Measurements from ENCODE around the gene SLC23A3. TPM values are rescaled to one million over a fixed set of nuclear protein-coding genes. Genes with fewer than 3 reads are reported as not detected.

Gene SLC23A3
- total RNA-seq, 2 donors from 2014 or later: 2.4 to 3.3 TPM

DNA sequence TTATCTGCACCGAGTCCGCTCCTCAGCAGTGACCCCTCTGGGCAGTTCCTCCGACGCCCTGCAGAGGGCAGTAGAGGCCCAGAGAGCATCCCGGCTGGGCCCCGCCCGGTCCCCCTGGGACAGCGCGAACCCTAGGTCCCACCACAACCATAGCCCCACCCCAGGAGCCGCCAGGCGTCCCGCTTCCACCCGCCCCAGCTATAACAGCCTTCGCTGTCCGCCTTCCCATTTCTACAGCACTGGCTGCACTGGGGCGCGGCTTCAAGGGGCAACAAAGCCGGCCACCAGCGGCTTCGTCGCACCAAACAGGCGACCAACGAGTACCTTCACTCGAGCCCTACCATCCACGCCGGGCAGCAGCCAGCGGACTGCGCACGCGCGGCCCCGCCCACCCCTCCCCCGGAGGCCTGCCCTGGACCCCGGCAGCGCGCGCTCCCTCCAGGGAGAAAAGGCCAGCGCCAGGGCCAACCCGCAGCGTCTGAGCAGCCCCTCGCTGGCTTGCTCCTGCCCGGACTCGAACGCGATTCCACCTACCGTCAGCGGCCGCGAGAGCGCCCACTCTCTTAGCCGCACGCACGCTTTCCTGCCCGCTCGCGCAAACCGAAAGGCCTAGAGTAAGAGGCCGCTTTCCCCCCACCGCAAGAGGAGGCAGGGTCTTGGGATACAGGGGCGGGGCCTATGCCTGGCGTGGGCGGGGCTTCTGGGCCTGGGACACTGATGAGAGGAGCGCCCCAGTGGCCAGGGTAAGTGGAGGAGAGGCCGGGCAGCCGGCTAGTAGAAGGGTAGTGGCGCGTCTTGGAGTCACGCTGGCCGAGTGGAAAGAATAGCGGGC lies 9.4 kb downstream of the SLC23A3 start, which contains the start of gene NHEJ1:
NHEJ1 (minus strand) TSS at position 630 of the 832 bp plus-strand sequence. CDS start 2,453 bp downstream, outside the sequence.
- H3K9me3 Mint-ChIP-seq: no peaks in the 10 kb centered on the region
- H3K27ac Mint-ChIP-seq: peak within 1 kb of the TSS; percentile 73 to 77
- ATAC-seq (peak; percentile 94), DNase-seq (ENCODE audit: low spot score) (peak; percentile 95)
- H3K4me3 Mint-ChIP-seq: peak within 1 kb of the TSS; percentile 82
- H3K4me1 Mint-ChIP-seq (ENCODE audit: low read depth in 2 of 2): peaks cover 15 to 17% of the 10 kb centered on the region in 2 donors
- H3K36me3 Mint-ChIP-seq: peaks cover 11% of the 10 kb centered on the region
- no peaks in the 10 kb centered on the region for H3K27me3 Mint-ChIP-seq

DNA sequence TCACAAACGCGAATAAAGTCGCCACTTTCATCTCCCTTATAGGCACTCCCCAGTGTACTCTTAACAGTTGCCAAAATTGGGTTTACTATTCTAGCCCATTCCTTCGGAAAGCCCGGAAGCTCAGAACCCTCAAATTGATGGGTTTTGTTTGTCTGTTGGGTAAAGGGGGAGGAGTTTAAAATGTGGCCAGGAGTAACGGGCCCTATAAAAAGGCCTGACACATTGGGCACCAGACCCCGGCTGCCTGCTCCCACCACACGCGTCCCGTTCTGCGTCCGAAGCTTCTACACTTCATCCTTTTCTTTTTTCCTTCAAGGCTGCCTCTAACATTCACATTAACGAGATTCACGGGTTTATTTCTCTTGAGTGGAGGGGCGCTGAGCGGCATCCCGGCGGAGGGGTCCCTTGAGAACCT lies 10.1 kb downstream of the SLC23A3 start:
- peaks cover 15 to 17% of the 10 kb centered on the region in 2 donors for H3K4me1 Mint-ChIP-seq (ENCODE audit: low read depth in 2 of 2)
- H3K27ac Mint-ChIP-seq: peak overlapping the region; percentile 73 to 77
- no peak for DNase-seq (ENCODE audit: low spot score)
- no peaks in the 10 kb centered on the region for H3K27me3 Mint-ChIP-seq
- H3K9me3 Mint-ChIP-seq: no peaks in the 10 kb centered on the region
- no peak for ATAC-seq
- H3K36me3 Mint-ChIP-seq: peaks cover 11% of the 10 kb centered on the region
- peak overlapping the region; percentile 82 for H3K4me3 Mint-ChIP-seq

DNA sequence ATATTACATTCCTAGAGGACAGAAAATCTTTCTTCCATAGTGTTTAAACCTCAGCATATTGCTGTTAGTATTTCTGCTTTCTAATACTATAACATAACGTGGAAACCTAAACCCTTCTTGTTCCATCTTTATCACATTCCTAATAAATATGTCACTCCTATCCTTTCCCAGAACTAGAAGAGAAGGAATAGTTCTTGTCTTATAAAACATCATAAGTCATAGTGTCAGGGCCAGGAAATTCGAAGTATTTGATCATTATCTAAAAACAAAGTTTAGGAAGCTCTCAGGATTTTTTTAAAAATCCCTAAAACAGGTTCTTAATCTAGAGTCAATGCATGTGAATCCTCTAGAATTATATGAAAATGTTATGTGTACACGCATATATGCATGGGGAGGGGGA lies 11.2 kb downstream of the SLC23A3 start:
- Mint-ChIP-seq H3K9me3 (no peaks in the 10 kb centered on the region), H3K36me3 (peaks cover 12% of the 10 kb centered on the region), H3K27ac (no peak overlapping the region), H3K4me3 (peak overlapping the region; percentile 3), H3K27me3 (no peaks in the 10 kb centered on the region), H3K4me1 (ENCODE audit: low read depth in 2 of 2) (peaks cover 15 to 17% of the 10 kb centered on the region in 2 donors)
- DNase-seq (ENCODE audit: low spot score) (no peak), ATAC-seq (no peak)

DNA sequence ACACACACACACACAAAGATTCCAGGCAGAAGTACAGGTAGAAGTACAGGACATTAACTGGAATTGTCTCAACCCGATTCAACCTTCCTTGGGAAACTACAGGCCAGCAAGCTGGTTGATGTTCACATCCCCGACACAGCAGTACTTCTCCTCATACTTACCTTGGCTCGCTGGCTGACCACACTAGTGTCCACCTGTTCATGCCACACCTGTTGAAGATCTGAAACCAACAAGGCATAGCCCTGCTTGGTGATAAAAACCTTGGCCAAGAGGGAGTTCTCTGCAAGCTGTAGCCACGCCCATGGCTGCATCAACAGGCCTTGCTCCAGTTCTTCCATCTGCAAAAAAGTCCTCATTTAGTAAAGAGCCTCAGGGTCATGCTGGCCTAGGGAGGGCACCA lies 11.8 kb downstream of the SLC23A3 start:
- Mint-ChIP-seq H3K36me3 (peaks cover 15% of the 10 kb centered on the region), H3K4me1 (ENCODE audit: low read depth in 2 of 2) (peaks cover 15 to 17% of the 10 kb centered on the region in 2 donors), H3K4me3 (no peak overlapping the region), H3K27ac (no peak overlapping the region), H3K27me3 (no peaks in the 10 kb centered on the region), H3K9me3 (no peaks in the 10 kb centered on the region)
- DNase-seq (ENCODE audit: low spot score) (no peak), ATAC-seq (no peak)

DNA sequence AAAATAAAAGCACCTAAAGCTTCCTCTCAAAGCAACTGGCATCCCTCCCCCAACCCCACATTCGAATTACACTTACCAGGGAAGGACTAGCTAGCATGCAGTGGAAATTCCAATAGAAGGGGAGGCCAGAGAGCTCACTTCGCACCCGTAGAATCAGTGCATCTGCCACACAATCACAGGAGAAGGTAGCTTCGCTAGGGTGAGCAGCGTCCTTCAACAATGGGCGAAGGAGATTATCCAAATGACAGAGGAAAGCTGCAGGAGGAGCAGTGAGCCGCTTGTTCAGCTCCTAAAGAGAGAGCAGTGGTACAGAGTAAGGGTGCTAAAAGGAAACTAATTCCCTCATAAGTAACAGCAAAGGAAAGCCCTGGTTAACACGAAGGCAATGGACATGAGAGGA lies 12.4 kb downstream of the SLC23A3 start:
- H3K27ac Mint-ChIP-seq: no peak overlapping the region
- no peak overlapping the region for H3K4me3 Mint-ChIP-seq
- DNase-seq (ENCODE audit: low spot score) (no peak), ATAC-seq (no peak)
- H3K36me3 Mint-ChIP-seq: peaks cover 15% of the 10 kb centered on the region
- peaks cover 15 to 17% of the 10 kb centered on the region in 2 donors for H3K4me1 Mint-ChIP-seq (ENCODE audit: low read depth in 2 of 2)
- H3K27me3 Mint-ChIP-seq: no peaks in the 10 kb centered on the region
- H3K9me3 Mint-ChIP-seq: no peaks in the 10 kb centered on the region

DNA sequence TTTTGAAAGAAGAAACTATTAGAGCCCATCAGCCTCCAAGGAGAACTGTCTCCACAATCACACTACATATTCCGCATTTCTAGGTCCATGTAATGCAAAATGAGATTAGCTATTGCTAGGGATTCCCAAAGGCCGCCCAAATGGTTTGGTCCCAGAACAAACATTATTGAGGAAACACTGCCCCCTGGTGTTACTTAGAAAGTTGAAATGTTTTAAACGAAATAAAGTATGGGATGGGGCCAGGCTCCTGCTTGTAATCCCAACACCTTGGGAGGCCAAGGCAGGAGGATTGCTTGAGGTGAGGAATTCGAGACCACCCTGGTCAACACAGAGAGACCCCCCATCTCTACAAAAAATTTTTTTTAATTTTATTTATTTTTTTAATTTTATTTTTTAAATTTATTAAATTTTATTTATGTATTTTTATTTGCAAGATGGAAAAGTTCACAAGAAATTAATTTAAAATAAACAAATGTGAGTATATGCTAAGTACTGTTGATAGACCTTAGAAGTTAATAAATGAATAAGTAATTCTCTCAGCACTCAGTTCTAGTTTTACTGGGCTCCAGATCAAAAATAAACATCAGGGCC lies 14.7 kb downstream of the SLC23A3 start:
- DNase-seq (ENCODE audit: low spot score): peak; percentile 70
- no peak for ATAC-seq
- Mint-ChIP-seq H3K36me3 (peaks cover 15% of the 10 kb centered on the region), H3K27me3 (no peaks in the 10 kb centered on the region), H3K4me3 (no peak overlapping the region), H3K27ac (no peak overlapping the region), H3K9me3 (no peaks in the 10 kb centered on the region), H3K4me1 (ENCODE audit: low read depth in 2 of 2) (peaks cover 7 to 11% of the 10 kb centered on the region in 2 donors)

DNA sequence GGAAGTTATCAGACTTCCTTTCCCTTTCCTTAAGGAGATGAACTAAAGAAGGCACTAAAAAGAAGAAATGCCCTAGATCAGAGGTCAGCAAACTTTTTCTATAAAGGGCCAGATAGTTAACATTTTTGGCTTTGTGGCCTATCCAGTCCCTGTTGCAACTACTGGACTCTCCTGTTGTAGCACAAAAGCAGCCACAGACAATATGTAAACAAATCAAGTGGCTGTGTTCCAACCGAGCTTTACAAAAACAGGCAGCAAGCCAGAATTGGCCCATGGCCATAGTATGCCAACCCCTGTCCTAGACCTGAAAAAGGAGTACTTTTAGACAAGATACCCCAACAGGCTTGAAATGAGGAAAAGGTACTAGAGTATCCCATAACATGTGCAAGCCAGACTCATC lies 20.2 kb downstream of the SLC23A3 start:
- no peak overlapping the region for H3K4me3 Mint-ChIP-seq
- H3K36me3 Mint-ChIP-seq: peaks cover 17% of the 10 kb centered on the region
- no peaks in the 10 kb centered on the region for H3K4me1 Mint-ChIP-seq (ENCODE audit: low read depth in 2 of 2)
- no peak overlapping the region for H3K27ac Mint-ChIP-seq
- DNase-seq (ENCODE audit: low spot score) (no peak), ATAC-seq (no peak)
- H3K27me3 Mint-ChIP-seq: no peaks in the 10 kb centered on the region
- no peaks in the 10 kb centered on the region for H3K9me3 Mint-ChIP-seq

DNA sequence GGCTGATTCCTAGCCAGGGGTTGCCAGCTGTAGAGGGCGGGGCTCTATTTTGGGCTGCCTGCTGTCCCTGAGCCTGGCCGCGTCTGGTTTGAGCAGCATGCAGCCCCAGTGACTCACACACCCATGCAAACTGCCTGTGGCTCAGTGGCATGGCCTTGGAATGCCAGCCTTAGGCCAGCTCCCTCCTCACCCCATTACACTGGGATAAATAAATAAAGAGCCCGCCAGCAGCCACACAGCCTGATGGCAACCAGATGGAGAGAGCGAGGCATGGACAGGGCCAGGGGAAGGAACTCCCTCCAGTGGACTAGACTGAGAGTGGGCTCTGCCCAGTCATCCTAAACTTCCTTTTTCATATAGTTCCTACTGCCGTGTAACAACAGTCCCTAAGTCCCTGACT lies 27.5 kb downstream of the SLC23A3 start:
- ATAC-seq: peak in 1 of 2 donors; percentile 32
- peaks cover 24% of the 10 kb centered on the region for H3K36me3 Mint-ChIP-seq
- no peak for DNase-seq (ENCODE audit: low spot score)
- H3K4me1 Mint-ChIP-seq (ENCODE audit: low read depth in 2 of 2): no peaks in the 10 kb centered on the region
- no peak overlapping the region for H3K27ac Mint-ChIP-seq
- H3K4me3 Mint-ChIP-seq: no peak overlapping the region
- H3K9me3 Mint-ChIP-seq: no peaks in the 10 kb centered on the region
- H3K27me3 Mint-ChIP-seq: no peaks in the 10 kb centered on the region

DNA sequence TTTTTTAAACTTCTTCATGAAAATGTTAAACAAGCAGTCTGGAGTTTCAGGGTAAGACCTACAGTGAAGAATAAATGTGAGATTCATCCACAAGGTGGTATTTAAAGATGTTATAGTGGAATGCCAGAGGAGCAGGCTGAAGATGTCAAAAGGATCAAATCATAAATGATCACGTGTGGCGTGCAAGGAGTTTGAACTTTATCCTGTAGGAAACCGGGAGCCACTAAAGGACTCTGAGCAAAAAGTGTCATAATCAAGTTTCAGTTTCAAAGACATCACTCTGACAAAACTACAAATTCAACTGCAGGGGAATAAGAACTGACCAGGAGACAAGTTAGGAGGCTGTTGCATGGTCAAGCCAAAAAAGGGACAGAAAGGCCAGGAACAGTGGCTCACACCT lies 29.1 kb downstream of the SLC23A3 start:
- H3K4me3 Mint-ChIP-seq: no peak overlapping the region
- ATAC-seq (no peak), DNase-seq (ENCODE audit: low spot score) (no peak)
- no peaks in the 10 kb centered on the region for H3K27me3 Mint-ChIP-seq
- H3K9me3 Mint-ChIP-seq: no peaks in the 10 kb centered on the region
- peaks cover 16% of the 10 kb centered on the region for H3K36me3 Mint-ChIP-seq
- H3K4me1 Mint-ChIP-seq (ENCODE audit: low read depth in 2 of 2): no peaks in the 10 kb centered on the region
- H3K27ac Mint-ChIP-seq: no peak overlapping the region

DNA sequence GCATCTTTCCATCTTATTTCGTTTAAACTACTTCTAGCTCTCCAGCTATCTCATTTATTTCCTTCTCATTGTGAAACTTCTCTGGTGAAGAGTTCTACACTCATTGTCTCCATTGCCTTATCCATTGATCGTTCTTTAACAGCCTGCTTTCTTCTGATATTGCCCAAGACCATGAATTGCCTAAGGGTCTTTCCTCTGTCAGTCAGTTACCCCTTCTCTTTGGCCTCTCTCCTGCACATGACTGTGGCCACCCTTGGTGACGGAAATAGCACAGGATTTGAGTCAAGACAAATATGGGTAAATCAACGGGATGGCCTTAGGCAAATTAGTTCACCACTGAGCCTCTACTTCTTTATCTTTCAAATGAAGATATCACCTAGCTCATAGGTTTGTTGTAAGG lies 35.9 kb downstream of the SLC23A3 start:
- Mint-ChIP-seq H3K27me3 (no peaks in the 10 kb centered on the region), H3K9me3 (no peaks in the 10 kb centered on the region), H3K36me3 (no peaks in the 10 kb centered on the region), H3K4me3 (no peak overlapping the region), H3K4me1 (ENCODE audit: low read depth in 2 of 2) (peaks cover 7 to 12% of the 10 kb centered on the region in 2 donors), H3K27ac (peak overlapping the region in 1 of 2 donors; percentile 1)
- ATAC-seq (peak in 1 of 2 donors; percentile 17), DNase-seq (ENCODE audit: low spot score) (no peak)

DNA sequence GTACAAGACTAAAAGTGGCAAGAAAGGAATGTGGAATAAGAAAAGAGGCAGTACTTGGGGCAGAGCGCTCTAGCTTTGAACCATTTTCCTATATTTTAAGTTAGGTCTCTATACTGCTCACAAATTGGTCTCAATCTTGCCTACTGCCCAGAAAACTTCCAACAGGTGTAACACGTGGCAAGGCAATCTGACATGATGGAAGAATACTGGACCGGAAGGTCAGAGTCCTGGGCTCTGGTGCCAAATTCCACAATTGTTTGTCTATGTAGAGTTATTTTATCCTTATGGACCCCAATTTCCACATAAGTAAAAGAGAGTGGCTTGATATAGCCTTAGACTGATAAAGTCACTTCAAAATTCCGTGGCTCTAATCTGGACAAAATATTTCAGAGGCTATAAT lies 38.1 kb downstream of the SLC23A3 start:
- Mint-ChIP-seq H3K27ac (no peak overlapping the region), H3K36me3 (no peaks in the 10 kb centered on the region), H3K9me3 (no peaks in the 10 kb centered on the region), H3K4me1 (ENCODE audit: low read depth in 2 of 2) (peaks cover 11 to 12% of the 10 kb centered on the region in 2 donors), H3K4me3 (no peak overlapping the region), H3K27me3 (no peaks in the 10 kb centered on the region)
- ATAC-seq (no peak), DNase-seq (ENCODE audit: low spot score) (no peak)

DNA sequence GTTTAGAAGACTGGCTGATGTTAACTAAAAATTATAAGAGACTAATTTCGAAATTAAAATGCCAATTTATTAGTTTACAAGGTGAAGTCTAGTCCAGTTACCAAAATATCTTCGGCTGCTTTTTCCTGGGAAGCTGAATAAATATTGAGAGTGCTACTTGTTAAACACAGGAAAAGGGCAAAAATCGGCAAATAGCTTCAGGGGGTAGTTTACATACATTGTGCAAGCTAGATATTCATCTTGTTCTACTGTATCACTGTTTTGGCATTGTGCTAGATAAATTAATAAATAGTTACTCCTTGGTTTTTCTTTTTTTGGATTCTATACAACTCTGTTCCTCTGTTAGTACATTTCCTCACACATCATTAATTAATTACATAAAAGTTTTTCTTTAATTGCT lies 38.5 kb downstream of the SLC23A3 start:
- H3K4me1 Mint-ChIP-seq (ENCODE audit: low read depth in 2 of 2): peaks cover 11 to 12% of the 10 kb centered on the region in 2 donors
- ATAC-seq (no peak), DNase-seq (ENCODE audit: low spot score) (no peak)
- no peak overlapping the region for H3K27ac Mint-ChIP-seq
- H3K36me3 Mint-ChIP-seq: no peaks in the 10 kb centered on the region
- no peak overlapping the region for H3K4me3 Mint-ChIP-seq
- H3K27me3 Mint-ChIP-seq: no peaks in the 10 kb centered on the region
- no peaks in the 10 kb centered on the region for H3K9me3 Mint-ChIP-seq

DNA sequence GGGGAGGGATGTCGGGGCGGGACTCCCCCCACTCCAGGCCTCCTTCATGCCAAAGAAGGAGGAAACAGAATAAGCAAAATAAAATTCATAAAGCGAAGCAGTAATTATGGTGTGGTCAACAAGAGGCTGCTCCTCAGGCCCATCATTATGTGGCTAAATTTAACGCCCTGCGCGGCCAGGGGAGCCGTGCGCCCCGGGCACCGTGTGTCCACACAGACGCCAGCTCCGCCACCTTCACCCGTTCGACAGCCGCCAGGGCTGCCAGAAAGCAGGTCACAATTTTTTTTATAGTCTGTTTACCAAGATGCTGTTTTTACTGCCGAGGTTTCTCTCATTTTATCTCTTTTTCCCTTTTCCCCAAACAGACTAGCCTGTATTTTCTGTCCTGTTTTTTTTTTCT lies 40.2 kb downstream of the SLC23A3 start:
- Mint-ChIP-seq H3K9me3 (no peaks in the 10 kb centered on the region), H3K4me3 (no peak overlapping the region), H3K27ac (no peak overlapping the region), H3K36me3 (no peaks in the 10 kb centered on the region), H3K27me3 (no peaks in the 10 kb centered on the region), H3K4me1 (ENCODE audit: low read depth in 2 of 2) (peaks cover 20 to 22% of the 10 kb centered on the region in 2 donors)
- DNase-seq (ENCODE audit: low spot score): no peak
- no peak for ATAC-seq

DNA sequence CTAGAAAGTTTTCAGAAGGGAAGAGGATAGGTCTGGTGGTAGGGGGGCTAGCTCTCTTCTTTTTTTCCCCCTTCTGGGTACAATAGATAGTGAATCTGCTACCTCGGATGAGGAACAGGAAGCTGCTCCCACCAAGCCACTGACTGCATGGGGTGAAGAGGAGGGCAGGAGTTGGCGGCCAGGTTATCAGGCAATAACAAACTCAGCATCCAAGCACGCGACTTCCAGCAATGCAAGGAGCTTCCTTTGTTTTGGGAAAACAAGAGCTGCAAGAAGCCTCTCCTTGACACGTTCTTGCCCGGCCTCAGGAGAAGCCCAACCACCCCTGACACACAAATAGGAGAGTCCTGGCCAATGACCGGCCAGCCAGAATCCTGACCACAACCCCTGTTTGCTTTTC lies 41.4 kb downstream of the SLC23A3 start:
- DNase-seq (ENCODE audit: low spot score) (no peak), ATAC-seq (no peak)
- Mint-ChIP-seq H3K4me3 (no peak overlapping the region), H3K27ac (no peak overlapping the region), H3K9me3 (no peaks in the 10 kb centered on the region), H3K36me3 (no peaks in the 10 kb centered on the region), H3K4me1 (ENCODE audit: low read depth in 2 of 2) (peaks cover 26 to 28% of the 10 kb centered on the region in 2 donors), H3K27me3 (no peaks in the 10 kb centered on the region)
